K562 (cell line): Measurements from ENCODE around the gene UNC79.

Experiments
- MEF2A ChIP-seq: IDR thresholded peaks from 2 replicates; pipeline ENCODE4 v1.6.1; 2011; ENCODE audit warnings: low read depth, mild to moderate bottlenecking, low read length, moderate library complexity; ENCODE audit not compliant: control insufficient read depth
- SMC3 ChIP-seq: conservative IDR thresholded peaks from 2 replicates; pipeline ENCODE4 v1.6.1; 2011; ENCODE audit warnings: low read depth, low read length, improper control_type of control experiment; ENCODE audit not compliant: insufficient read depth
- TBL1XR1 ChIP-seq, 2 experiments: IDR thresholded peaks; 2 replicates each; pipeline ENCODE4 v1.6.1; 2012; ENCODE audit warnings: improper control_type of control experiment in 2 of 2, low read length in 2 of 2, mild to moderate bottlenecking in 1 of 2
- TF ChIP-seq, protein P1 (sequence below), 3 experiments: IDR thresholded peaks in 2 of 3; conservative IDR thresholded peaks in 1 of 3; 2 replicates each; pipeline ENCODE4 v1.5.1; 2011 to 2012; ENCODE audit warnings: low read length in 3 of 3, mild to moderate bottlenecking in 3 of 3, control low read depth in 2 of 3, improper control_type of control experiment in 1 of 3, inconsistent platforms in 1 of 3, low read depth in 1 of 3, mixed read lengths in 1 of 3, moderate library complexity in 1 of 3; ENCODE audit not compliant: insufficient read depth in 2 of 3

DNA sequence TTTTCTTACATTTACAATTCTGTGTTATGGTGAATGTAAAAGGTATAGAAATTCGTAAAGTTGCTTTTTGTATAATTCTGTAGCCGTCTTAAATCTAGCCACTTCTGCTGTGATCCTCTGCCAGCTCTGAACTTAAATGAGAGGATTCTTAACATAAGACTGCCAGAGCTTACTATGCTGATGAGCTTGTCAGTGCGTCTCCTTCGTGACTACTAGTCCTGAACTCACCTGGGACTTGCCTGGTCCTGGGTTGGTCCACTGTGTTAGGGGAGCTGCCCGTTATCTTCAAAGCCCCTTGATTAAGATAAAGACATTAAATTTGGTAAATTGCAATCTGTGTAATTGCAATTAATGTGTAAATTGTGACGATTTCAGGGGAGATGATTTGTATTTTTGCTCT lies 44.7 kb downstream of the UNC79 start:
- TF ChIP-seq SMC3 (no peak), TBL1XR1 (IDR thresholded peaks at IDR 0.05; ENCODE audit: low read length in 2 of 2) (no peak), MEF2A (no peak)
- TF ChIP-seq, protein P1, sequence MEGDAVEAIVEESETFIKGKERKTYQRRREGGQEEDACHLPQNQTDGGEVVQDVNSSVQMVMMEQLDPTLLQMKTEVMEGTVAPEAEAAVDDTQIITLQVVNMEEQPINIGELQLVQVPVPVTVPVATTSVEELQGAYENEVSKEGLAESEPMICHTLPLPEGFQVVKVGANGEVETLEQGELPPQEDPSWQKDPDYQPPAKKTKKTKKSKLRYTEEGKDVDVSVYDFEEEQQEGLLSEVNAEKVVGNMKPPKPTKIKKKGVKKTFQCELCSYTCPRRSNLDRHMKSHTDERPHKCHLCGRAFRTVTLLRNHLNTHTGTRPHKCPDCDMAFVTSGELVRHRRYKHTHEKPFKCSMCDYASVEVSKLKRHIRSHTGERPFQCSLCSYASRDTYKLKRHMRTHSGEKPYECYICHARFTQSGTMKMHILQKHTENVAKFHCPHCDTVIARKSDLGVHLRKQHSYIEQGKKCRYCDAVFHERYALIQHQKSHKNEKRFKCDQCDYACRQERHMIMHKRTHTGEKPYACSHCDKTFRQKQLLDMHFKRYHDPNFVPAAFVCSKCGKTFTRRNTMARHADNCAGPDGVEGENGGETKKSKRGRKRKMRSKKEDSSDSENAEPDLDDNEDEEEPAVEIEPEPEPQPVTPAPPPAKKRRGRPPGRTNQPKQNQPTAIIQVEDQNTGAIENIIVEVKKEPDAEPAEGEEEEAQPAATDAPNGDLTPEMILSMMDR (IDR thresholded peaks at IDR 0.05 in 2 of 3, conservative IDR thresholded peaks at IDR 0.05 in 1 of 3; ENCODE audit: insufficient read depth in 2 of 3, low read depth in 1 of 3, low read length in 3 of 3), result no peak
